Duodenal mucosa (tissue), 2 donors: ENCODE results near the gene MAML3.

Source experiments
- H3K27ac ChIP-seq: one replicate; pipeline ENCODE4 v1.7.0; 2013; ENCODE audit warnings: low read depth, low read length
- H3K27me3 ChIP-seq, 2 donors: one replicate each; pipeline ENCODE4 v1.7.0; 2013; ENCODE audit warnings: low read length in 2 of 2, control low read depth in 1 of 2; ENCODE audit not compliant: insufficient read depth in 2 of 2, control insufficient read depth in 1 of 2
- H3K36me3 ChIP-seq, 2 donors: one replicate each; pipeline ENCODE4 v1.7.0; 2013; ENCODE audit warnings: low read length in 2 of 2, control low read depth in 1 of 2; ENCODE audit not compliant: insufficient read depth in 2 of 2, control insufficient read depth in 1 of 2
- H3K4me1 ChIP-seq, 2 donors: one replicate each; pipeline ENCODE4 v1.7.0; 2013; ENCODE audit warnings: low read length in 2 of 2, control low read depth in 1 of 2; ENCODE audit not compliant: insufficient read depth in 2 of 2, control insufficient read depth in 1 of 2
- H3K4me3 ChIP-seq, 2 donors: one replicate each; pipeline ENCODE4 v1.7.0; 2013; ENCODE audit warnings: low read length in 2 of 2, low read depth in 1 of 2
- H3K9ac ChIP-seq, 2 donors: one replicate each; pipeline ENCODE4 v1.7.0; 2013; ENCODE audit warnings: low read length in 2 of 2, low read depth in 1 of 2
- H3K9me3 ChIP-seq, 2 donors: one replicate each; pipeline ENCODE4 v1.7.0; 2013; ENCODE audit warnings: low read length in 2 of 2, control low read depth in 1 of 2; ENCODE audit not compliant: control insufficient read depth in 1 of 2

MAML3 gene

DNA sequence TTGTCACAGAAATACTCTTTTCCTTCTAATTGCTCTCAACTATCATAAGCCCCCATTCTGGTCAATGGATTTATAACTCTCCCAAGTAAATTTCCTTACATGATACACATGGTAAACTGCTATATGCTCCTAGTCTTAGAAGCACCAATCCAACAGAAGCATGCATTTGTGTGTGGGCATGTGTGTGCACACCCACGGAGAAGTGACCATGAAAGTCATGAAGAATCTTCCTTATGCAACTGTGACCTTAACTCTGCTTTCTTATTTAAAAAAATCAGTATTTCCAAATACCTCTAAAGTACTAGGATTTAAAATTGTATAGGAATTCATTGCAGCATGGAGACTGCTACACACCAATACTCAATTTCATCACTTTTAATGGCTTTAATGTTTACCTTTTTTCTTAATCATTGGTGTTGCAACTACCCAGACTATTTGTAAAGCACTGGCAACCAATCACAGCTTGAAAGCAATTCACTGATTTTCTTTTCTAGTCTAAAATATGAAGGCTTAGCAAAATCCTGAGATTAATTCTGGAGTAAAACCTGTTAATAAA lies 47.6 kb downstream of the MAML3 start:
- Histone ChIP-seq H3K27me3 (no peaks in the 10 kb centered on the region), H3K4me1 (peaks cover 0 to 7% of the 10 kb centered on the region in 2 donors), H3K9me3 (no peaks in the 10 kb centered on the region), H3K27ac (no peak overlapping the region), H3K36me3 (no peaks in the 10 kb centered on the region), H3K4me3 (no peak overlapping the region), H3K9ac (no peak overlapping the region)

DNA sequence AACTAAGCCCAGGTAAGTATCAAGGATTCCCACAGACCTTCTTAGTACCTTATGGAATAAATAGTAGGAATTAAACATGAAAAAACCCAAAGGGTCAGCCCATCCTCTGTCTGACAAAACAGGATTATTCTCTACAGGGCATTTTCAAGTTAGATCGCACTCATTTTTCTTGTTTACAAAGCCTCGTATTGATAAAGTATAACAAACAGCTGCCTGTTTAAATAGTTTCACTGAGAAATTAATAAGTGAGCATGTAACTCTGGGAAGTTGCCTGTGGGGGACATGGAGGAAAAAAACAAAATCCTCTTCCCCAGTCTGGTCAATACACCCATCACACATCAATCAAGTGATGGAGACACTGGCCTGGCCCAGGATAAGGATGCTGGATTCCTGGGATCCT lies 48.5 kb downstream of the MAML3 start:
- H3K4me3 ChIP-seq, result no peak overlapping the region
- peaks cover 0 to 4% of the 10 kb centered on the region in 2 donors for H3K4me1 ChIP-seq
- H3K9me3 ChIP-seq, result no peaks in the 10 kb centered on the region
- H3K9ac ChIP-seq, result no peak overlapping the region
- H3K27ac ChIP-seq, result no peak overlapping the region
- no peaks in the 10 kb centered on the region for H3K27me3 ChIP-seq
- no peaks in the 10 kb centered on the region for H3K36me3 ChIP-seq

DNA sequence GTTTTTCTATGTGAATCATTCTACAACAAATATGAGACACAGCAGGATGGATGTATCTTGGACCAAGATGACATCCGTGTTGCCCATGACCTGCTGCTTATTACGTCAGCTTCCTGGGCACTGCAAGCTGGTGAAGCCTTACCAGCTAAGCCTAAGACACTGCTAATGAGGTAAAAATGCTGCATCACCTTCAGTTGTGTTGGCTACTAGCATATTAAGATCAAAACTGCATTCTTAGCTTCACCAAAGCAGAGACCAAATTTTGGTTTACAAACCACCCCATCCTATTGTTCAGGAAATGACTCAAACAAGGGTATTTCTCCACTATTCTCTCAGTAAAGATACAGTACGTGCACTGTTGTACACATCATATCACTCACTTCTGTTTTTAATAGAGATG lies 50.3 kb downstream of the MAML3 start:
- Histone ChIP-seq H3K36me3 (no peaks in the 10 kb centered on the region), H3K4me1 (peaks cover 4 to 13% of the 10 kb centered on the region in 2 donors), H3K27me3 (no peaks in the 10 kb centered on the region), H3K27ac (no peak overlapping the region), H3K9ac (no peak overlapping the region), H3K4me3 (no peak overlapping the region), H3K9me3 (no peaks in the 10 kb centered on the region)

DNA sequence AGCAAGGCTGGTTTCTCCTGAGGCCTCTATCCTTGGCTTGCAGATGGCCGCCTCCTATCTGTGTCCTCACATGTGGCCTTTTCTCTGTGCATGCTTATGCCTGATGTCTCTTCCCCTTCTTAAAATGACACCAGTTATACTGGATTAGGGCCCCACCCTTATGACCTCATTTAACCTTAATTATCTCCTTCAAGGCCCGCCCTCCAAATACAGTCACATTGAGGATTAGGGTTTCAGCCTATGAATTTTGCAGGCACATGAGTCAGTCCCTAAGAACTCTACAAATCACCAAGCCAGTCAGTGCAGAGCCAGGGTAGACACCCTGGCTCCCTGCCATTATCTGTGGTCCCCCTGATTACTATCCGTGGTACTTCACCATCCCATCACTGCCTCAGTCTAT lies 51.6 kb downstream of the MAML3 start:
- Histone ChIP-seq H3K4me1 (peaks cover 9 to 25% of the 10 kb centered on the region in 2 donors), H3K9ac (no peak overlapping the region), H3K9me3 (no peaks in the 10 kb centered on the region), H3K36me3 (no peaks in the 10 kb centered on the region), H3K27me3 (no peaks in the 10 kb centered on the region), H3K4me3 (no peak overlapping the region), H3K27ac (no peak overlapping the region)

DNA sequence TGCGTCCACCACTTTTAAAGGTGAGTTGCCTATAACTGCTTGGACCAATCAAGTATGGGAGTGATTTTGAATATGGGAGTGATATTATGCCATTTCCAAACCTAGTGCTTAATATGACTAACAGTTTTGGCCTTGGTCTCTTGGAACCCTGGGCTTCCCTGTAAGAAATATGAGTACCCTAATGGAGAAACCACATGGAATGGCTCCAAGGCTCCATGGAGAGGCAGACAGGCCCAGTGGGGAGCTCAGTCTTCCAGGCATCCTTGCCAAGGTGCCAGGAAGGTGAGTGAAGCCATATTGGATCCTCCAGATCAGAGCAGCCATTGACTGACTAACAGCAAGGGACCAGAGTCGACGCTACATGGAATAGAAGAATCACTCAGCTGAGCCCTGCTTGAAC lies 53.2 kb downstream of the MAML3 start:
- no peaks in the 10 kb centered on the region for H3K27me3 ChIP-seq
- H3K9ac ChIP-seq, result no peak overlapping the region
- H3K9me3 ChIP-seq, result no peaks in the 10 kb centered on the region
- H3K4me1 ChIP-seq, result peaks cover 16 to 34% of the 10 kb centered on the region in 2 donors
- no peak overlapping the region for H3K27ac ChIP-seq
- no peaks in the 10 kb centered on the region for H3K36me3 ChIP-seq
- no peak overlapping the region for H3K4me3 ChIP-seq

DNA sequence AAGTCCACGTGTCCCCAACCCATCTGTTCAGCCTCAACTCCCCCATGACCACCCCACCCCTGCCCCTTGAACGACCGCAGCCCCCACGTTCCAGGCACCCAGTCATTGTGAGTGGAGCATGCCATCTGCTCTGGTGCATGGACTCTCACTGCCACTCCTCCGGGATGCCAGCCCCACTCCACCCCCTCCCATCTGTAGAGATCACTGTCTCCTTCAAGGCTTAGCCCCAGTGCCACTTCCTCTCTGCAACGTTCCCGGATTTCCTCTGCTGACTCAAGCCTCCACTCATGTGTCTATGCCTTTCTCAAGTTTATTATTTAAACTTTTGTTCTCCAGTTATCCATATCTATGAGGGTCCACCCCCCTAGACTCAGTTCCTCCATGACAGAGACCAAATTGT lies 54.0 kb downstream of the MAML3 start:
- Histone ChIP-seq H3K9ac (no peak overlapping the region), H3K4me3 (no peak overlapping the region), H3K27me3 (no peaks in the 10 kb centered on the region), H3K9me3 (no peaks in the 10 kb centered on the region), H3K27ac (no peak overlapping the region), H3K4me1 (peaks cover 24 to 41% of the 10 kb centered on the region in 2 donors), H3K36me3 (no peaks in the 10 kb centered on the region)

DNA sequence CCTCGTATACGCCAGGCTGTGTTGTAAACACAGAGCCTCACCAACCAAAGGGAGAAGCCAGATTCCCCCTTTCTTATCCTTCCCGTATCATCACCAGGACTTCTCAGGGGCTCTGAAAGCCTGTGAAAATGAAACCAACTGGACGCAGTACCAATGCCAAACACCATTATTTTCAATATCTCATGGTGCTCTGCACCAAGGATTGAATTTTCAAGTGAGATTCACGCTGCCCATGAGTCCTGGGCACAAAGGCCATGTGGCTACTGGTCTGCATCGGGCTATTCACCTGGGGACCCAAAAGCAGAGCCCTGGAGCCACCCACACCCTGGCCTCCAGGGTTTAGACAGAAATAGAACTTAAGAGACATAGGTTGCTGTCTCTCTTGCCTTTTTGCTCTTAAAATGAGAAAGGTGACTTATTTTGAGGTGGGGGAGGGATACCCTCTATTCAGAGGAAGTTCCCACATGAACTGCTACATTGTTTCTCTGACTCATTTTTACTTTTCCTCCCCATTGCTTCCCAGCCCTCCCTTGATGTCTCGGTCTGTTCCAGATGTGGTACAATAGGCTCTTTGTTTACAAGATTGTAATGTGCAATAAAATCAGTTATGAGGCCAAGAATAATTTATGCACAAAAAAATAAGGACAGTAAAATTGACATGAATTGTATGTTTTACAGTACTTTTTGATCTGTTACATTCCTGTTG lies 55.4 kb downstream of the MAML3 start:
- H3K4me1 ChIP-seq, result peaks cover 26 to 48% of the 10 kb centered on the region in 2 donors
- H3K27ac ChIP-seq, result no peak overlapping the region
- peak overlapping the region; percentile 17 to 23 for H3K4me3 ChIP-seq
- H3K36me3 ChIP-seq, result no peaks in the 10 kb centered on the region
- H3K27me3 ChIP-seq, result no peaks in the 10 kb centered on the region
- H3K9me3 ChIP-seq, result no peaks in the 10 kb centered on the region
- no peak overlapping the region for H3K9ac ChIP-seq

DNA sequence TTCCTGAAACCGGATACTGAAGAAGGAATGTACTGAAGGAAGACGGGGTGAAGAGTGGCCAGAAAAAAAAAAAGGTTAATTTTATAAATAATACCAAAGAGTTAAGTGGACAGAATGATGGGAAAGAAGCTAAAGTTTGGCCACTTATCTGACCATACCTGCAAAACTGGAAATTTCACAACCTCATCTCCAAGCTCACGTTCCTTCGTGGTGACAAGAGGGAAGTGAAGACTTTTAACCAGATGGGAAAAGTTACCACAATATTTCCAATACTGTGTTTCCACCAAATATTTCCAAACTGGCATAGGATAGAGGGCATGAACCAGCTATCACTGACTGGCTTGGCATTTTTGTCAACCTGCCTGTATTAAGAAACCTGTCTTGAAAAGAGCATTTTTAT lies 56.4 kb downstream of the MAML3 start:
- no peaks in the 10 kb centered on the region for H3K27me3 ChIP-seq
- H3K27ac ChIP-seq, result no peak overlapping the region
- H3K36me3 ChIP-seq, result no peaks in the 10 kb centered on the region
- H3K9ac ChIP-seq, result no peak overlapping the region
- no peak overlapping the region for H3K4me3 ChIP-seq
- peaks cover 29 to 53% of the 10 kb centered on the region in 2 donors for H3K4me1 ChIP-seq
- no peaks in the 10 kb centered on the region for H3K9me3 ChIP-seq

DNA sequence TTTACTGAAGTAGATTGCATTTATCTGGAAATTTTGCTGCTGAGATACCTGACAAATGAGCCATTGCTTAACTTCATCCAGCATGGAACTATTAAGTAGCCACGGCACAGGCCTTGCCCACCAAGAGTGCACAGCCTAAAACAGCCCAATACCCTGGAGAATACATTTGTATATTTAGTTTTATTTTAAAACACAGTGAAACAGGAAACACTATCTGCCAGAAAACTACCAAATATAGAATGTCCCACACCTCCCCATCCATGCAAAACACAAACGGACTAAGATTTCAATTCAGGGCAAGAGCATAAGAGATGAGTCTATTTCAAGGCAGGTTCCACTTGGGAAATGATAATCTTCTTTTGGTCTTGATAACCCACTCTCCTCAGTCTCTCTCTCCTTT lies 57.1 kb downstream of the MAML3 start:
- Histone ChIP-seq H3K27me3 (no peaks in the 10 kb centered on the region), H3K9me3 (no peaks in the 10 kb centered on the region), H3K4me3 (no peak overlapping the region), H3K4me1 (peaks cover 35 to 59% of the 10 kb centered on the region in 2 donors), H3K27ac (no peak overlapping the region), H3K9ac (no peak overlapping the region), H3K36me3 (no peaks in the 10 kb centered on the region)

DNA sequence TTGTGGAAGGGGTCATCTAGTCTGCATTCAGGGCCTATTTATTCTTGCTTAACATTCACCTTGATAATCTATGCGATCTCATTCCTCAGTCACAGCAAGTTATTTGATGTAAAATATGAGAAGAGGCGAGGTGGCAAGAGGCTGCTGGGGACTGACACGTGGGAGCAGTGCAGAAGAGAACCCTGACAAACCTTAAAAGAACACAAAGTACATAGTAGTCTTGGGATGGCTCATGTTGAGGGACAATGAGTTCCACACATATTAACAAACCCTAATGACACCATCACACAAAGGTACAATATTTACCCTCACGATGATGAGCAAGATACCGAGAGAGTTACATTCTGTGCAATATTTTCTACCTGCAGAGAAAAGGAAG lies 57.5 kb downstream of the MAML3 start:
- Histone ChIP-seq H3K36me3 (no peaks in the 10 kb centered on the region), H3K27me3 (no peaks in the 10 kb centered on the region), H3K4me1 (peaks cover 38 to 62% of the 10 kb centered on the region in 2 donors), H3K27ac (no peak overlapping the region), H3K9me3 (no peaks in the 10 kb centered on the region), H3K9ac (no peak overlapping the region), H3K4me3 (no peak overlapping the region)
